ENCODE measurements around the gene ITPKC. TPM values are rescaled to one million over a fixed set of nuclear protein-coding genes. Genes with fewer than 3 reads are reported as not detected.

Gene ITPKC
- total RNA-seq, 1 donor from 2014 or later: 13.8 TPM

DNA sequence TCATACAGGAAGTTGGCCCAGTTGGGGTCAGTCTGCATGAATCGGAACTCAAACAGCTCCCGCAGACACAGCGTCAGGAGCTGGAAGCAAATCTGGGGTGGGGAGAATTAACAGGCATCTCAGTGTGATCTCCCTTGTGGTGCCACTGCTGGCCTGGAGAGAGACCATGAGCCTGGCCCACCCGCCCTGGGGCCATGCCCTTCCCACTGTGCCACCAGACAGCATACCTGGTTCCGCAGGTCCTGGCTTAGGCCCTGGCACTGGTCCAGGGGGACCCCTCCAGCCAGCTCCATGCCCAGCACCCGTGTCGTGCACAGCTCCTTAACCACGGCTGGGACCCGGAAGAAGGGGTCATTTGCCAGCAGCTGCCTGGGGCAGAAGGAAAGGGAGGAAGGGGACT, 16.8 kb upstream of the ITPKC start:
- H3K4me1 Mint-ChIP-seq (ENCODE audit: low read depth, unreplicated experiment): peaks cover 16% of the 10 kb centered on the region

DNA sequence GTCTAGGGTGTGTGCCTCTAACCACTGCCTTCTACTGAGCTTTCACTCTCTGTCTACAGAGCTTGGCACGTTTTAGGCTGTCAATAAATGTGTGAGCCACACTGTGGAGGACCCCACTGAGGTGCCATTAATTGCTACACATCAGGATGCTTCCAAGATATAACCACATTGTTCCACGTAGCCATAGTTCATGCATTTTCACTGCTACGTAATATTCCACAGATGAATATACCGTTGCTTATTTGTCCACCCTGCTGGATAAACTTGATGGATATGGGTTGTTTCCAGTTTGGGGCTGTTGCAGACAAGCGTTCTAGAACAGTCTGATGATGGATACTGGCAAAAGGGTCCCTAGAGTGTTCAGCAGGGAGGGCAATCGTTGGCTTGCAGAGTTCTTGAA, 15.2 kb upstream of the ITPKC start:
- Mint-ChIP-seq H3K27ac (ENCODE audit: unreplicated experiment) (peak overlapping the region; percentile 82), H3K27me3 (ENCODE audit: unreplicated experiment) (peaks cover 2% of the 10 kb centered on the region), H3K36me3 (ENCODE audit: unreplicated experiment) (peaks cover 5% of the 10 kb centered on the region), H3K4me3 (ENCODE audit: unreplicated experiment) (no peak overlapping the region), H3K9me3 (ENCODE audit: unreplicated experiment) (peaks cover 3% of the 10 kb centered on the region), H3K4me1 (ENCODE audit: low read depth, unreplicated experiment) (peaks cover 12% of the 10 kb centered on the region)
- TF ChIP-seq, protein P1, sequence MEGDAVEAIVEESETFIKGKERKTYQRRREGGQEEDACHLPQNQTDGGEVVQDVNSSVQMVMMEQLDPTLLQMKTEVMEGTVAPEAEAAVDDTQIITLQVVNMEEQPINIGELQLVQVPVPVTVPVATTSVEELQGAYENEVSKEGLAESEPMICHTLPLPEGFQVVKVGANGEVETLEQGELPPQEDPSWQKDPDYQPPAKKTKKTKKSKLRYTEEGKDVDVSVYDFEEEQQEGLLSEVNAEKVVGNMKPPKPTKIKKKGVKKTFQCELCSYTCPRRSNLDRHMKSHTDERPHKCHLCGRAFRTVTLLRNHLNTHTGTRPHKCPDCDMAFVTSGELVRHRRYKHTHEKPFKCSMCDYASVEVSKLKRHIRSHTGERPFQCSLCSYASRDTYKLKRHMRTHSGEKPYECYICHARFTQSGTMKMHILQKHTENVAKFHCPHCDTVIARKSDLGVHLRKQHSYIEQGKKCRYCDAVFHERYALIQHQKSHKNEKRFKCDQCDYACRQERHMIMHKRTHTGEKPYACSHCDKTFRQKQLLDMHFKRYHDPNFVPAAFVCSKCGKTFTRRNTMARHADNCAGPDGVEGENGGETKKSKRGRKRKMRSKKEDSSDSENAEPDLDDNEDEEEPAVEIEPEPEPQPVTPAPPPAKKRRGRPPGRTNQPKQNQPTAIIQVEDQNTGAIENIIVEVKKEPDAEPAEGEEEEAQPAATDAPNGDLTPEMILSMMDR (IDR thresholded peaks at IDR 0.05; ENCODE audit: partially characterized antibody, unreplicated experiment): no peak
- no peak for DNase-seq

More for the DNA sequence above, 16.8 kb upstream of the ITPKC start:
- TF ChIP-seq, protein P1 (IDR thresholded peaks at IDR 0.05; ENCODE audit: partially characterized antibody, unreplicated experiment): no peak
- Mint-ChIP-seq H3K9me3 (ENCODE audit: unreplicated experiment) (peaks cover 3% of the 10 kb centered on the region), H3K36me3 (ENCODE audit: unreplicated experiment) (peaks cover 5% of the 10 kb centered on the region), H3K27ac (ENCODE audit: unreplicated experiment) (no peak overlapping the region), H3K27me3 (ENCODE audit: unreplicated experiment) (peaks cover 2% of the 10 kb centered on the region), H3K4me3 (ENCODE audit: unreplicated experiment) (no peak overlapping the region)
- DNase-seq: no peak

DNA sequence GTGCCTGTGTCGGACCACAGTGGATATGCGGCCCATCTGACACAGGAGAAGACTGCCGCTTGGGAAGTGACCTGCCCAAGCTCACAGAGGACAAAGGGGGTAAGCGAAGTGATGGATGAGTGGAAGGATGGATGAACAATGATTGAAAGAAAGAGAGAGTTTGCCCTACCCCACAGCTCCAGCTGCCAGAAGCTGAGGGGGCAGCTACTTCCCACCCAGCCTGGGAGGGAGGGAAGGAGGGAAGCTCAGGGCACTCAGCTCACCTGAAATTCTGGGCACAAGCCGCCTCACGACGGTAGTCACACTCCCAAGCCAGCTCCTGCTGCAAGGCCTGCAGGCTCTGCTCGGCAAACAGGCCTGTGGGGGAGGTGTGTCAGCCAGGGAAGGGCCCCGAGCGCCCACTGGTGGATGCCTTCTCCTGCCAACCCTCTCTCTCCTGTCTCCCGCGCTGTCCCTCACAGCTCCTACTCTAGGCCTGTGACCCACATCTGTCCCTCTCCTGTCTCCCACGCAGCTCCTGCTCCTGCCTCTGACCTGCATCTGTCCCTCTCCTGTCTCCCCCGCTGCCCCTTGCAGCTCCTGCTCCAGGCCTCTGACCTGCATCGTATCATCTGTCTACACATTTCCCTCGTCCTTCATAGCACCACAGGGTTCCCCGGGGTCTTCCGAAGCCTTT, 14.4 kb upstream of the ITPKC start:
- peak; percentile 87 for DNase-seq
- peaks cover 5% of the 10 kb centered on the region for H3K36me3 Mint-ChIP-seq (ENCODE audit: unreplicated experiment)
- H3K4me1 Mint-ChIP-seq (ENCODE audit: low read depth, unreplicated experiment): peaks cover 11% of the 10 kb centered on the region
- peaks cover 3% of the 10 kb centered on the region for H3K9me3 Mint-ChIP-seq (ENCODE audit: unreplicated experiment)
- H3K27me3 Mint-ChIP-seq (ENCODE audit: unreplicated experiment): peaks cover 2% of the 10 kb centered on the region
- TF ChIP-seq, protein P1 (IDR thresholded peaks at IDR 0.05; ENCODE audit: partially characterized antibody, unreplicated experiment): peak; percentile 23
- H3K4me3 Mint-ChIP-seq (ENCODE audit: unreplicated experiment): peak overlapping the region; percentile 25
- peak overlapping the region; percentile 82 for H3K27ac Mint-ChIP-seq (ENCODE audit: unreplicated experiment)

DNA sequence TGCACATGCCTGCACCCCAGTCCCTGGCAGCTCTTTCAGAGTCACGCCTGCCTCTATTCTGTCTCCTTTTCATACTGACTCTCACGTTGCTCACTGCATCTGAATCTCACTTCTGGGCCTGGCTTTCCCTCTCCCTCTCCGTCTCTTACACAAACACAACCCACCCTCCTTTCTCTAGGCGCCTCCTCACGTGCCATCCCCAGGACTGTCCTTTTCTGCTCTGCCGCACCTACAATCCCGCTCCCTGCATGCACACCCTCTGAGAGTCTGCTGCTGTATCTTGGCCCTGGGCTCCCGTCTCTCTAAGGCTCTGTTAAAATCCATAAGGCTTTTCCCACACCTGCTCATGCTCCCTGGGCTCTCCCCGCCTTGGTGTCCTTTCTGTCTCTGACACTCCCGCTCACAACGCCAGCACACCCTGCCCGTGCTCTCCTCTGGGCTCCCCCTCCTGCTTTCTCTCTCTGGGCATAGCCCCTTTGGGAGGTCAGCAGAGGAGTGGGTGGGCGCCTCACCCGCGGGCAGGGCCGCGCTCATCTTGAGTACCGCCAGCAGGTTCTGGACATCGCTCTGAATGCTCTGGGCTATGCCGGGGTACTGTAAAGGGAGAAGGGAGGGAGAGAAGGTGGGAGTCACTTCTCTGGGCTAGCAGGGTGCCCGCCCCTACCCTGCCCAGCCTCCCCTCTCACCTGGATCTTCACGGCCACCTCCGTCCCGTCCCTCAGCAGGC, 13.7 kb upstream of the ITPKC start:
- peaks cover 5% of the 10 kb centered on the region for H3K36me3 Mint-ChIP-seq (ENCODE audit: unreplicated experiment)
- peaks cover 2% of the 10 kb centered on the region for H3K27me3 Mint-ChIP-seq (ENCODE audit: unreplicated experiment)
- H3K9me3 Mint-ChIP-seq (ENCODE audit: unreplicated experiment): peaks cover 3% of the 10 kb centered on the region
- DNase-seq: no peak
- H3K4me3 Mint-ChIP-seq (ENCODE audit: unreplicated experiment): peak overlapping the region; percentile 49
- H3K4me1 Mint-ChIP-seq (ENCODE audit: low read depth, unreplicated experiment): peaks cover 11% of the 10 kb centered on the region
- TF ChIP-seq, protein P1 (IDR thresholded peaks at IDR 0.05; ENCODE audit: partially characterized antibody, unreplicated experiment): no peak
- H3K27ac Mint-ChIP-seq (ENCODE audit: unreplicated experiment): peak overlapping the region; percentile 73
